CD4-positive, alpha-beta T cell treated with Interleukin-4 for 4 hours (primary cell): Measurements from ENCODE around the gene OCRL.

ENCODE experiments used
- DNase-seq: peaks from one replicate; pipeline ENCODE4 v3.0.0-alpha.2; 2020

OCRL gene

DNA sequence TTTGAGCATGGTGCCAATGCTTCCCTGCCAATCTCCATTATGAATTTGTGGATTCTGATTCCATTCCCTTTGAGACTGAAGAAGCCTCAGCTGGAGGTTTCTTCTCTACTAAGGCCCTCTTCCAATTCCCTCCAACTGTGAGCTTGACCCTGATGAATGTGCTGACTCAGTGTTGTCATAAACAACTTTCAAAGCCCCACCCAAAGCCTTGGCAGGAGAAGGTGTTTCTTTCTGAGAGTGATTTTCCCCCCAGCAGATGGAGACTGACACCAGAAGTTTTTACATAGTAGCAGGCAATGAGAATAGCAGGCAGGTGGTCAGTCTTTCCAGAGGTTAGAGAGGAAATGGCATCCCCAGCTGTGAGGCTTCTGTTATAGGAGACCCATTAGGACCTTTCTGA lies 53.1 kb downstream of the OCRL start:
- DNase-seq: no peak

DNA sequence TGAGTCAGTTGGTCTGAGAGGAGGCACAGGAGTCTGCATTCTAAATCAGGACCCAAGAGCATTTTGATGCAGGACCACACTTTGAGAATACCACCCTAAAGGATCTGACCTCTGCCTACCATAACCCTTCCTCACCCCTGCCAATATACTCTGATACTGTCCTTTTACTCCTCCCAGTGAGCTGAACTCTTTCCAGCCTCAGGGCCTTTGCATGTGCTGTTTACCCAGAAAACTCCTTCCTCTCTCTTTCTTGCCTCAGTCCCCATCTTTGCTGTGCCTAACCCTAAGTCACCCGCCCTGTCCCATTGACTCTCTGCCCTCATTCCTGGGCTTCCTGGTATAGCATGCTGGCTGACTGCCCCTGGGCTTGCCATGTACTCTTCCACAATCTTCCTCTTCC lies 54.7 kb downstream of the OCRL start:
- no peak for DNase-seq

DNA sequence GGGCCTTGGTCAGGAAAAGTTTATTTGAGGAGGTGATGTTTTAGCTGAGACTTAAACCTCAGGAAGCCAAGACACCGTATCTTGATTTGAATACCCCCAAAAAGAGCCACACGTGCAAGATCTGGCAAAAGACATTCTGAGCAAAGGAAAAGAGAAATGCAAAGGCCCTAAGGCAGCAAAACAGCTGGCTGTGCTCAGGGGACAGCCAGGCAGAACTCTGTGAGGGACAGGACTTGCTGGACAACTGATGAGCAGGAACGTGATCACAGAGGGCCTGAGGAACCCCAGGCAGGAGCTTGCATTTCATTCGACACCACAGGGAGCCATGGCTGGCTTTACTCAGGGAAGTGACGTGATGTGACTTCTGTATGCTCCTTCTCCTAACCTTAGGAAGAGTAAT lies 56.0 kb downstream of the OCRL start:
- no peak for DNase-seq

DNA sequence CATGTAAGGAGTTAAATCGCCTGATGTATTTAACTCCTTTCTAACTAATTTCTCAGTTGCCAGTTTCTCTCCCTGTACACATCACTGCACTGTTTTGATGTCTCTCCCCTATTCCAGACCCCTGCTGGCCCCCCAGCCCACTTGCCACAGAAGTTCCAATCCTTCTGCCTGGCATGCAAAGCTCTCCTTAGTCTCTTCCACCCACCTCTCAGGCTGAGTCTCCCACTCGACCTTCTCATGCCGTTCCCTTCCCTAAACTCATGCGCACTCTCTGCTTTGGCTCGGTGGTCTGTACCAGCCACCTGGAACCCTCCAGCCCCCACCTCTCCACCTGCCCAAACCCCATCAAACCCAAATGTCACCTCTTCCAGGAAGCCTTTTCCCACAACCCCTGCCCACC lies 57.8 kb downstream of the OCRL start:
- DNase-seq: no peak

DNA sequence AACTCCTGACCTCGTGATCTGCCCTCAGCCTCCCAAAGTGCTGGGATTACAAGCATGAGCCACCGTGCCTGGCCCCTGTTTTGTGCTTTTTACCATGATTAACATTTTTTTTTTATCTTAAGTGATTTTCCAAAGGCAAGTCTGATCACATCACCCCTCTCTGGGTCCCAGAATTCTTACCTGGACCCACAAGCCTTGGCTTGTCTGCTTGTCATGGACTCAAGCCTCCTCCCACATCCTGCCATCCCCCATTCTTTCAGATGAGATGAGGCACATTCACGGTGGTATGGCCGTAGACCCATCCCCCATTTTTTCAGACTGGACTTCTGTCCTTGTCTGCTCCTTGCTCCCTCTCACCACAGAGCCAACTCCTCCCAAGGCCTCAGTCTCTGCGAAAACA lies 59.4 kb downstream of the OCRL start:
- DNase-seq: no peak

DNA sequence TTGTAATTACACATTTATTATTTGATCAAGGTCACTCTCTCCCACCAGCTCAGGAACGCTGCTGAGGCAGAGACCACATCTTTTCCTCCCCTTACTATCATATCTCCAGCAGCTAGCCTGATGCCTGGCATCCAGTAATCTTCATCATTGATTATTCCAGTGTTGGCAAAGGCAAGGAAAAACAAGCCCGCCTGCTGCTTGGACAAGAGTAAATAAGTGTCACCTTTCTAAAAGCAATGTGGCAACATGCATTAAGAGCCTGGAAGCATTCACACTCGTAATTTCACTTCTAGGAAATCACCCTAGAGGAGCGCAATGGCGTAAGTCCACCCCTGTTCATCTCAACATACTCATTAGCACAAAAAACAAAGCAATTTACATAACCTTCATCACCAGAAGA lies 59.9 kb downstream of the OCRL start:
- DNase-seq: no peak

DNA sequence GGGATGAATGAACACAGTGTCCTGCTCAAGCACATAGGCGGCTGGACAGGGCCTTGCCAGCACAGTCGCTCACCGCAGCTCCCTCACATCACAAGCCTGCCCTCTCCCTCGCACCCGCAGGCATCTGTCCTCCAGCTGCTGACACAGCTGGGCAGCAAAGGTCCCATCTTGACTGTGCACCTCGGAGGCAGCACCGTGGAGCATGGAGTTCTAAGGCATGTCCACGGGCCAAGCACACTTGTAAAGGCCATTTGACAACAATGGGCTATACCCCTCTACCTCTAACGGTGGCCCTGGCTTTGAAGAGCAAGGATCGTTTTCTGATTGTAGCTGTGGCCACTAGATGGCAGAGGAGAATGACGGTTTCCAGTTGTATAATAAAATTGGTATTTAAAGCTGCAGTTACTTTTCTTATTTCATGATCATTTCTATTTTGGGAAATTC lies 60.9 kb downstream of the OCRL start:
- peak; percentile 16 for DNase-seq

DNA sequence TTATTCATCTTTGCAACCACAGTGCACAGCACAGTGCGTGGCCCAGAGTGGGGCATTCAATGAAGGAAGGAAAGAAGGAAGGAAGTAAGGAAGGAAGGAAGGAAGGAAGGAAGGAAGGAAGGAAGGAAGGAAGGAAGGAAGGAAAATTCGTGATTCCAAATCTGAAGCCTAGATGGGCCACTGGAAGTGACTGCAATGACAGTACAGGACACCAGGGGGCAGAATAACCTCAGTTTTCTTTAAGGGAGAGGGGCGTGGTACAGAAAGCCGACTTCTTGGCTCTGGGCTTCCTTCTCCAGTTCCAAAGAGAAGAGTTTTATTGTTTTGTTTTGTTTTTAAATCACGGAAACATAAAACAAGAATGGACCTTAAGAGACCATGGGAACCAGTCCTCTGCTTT lies 66.9 kb downstream of the OCRL start:
- peak; percentile 51 for DNase-seq

DNA sequence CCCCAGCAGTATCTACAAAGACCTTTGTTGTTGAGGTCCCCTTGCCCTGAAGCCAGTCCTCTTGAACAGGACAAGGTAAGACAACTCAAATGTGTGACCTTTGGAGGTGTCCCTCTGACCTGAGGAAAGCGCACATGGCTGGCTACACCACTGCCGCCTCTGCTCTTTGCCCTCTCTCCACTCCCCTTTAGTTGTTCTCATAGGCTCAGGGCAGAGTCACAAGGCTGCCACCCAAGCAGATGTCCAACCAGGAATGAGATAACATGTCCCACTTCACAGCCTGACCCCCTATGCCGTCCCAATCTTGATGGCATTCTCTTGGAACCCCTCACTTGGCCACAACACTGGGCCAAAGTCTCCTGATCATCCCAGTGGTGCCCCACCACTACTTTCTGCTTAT lies 68.4 kb downstream of the OCRL start:
- DNase-seq: no peak

DNA sequence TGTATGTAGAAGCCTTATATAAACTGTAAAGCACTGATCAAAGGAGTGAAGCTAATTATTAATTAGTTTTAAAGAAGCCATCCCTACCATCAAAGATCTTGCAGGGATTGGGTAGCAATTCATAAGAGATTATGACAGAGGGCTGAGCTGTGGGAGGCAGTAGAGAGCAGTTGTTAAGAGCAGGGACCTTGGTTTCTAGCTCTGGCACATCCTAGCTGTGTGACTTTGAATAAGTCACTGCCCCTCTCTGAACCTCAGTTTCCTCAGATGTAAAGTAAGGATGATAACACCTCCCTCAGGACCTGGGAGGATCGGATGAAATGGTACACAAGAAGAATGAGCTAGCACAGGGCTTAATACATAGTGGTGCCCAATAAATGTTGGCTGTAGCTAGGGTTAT lies 69.3 kb downstream of the OCRL start:
- no peak for DNase-seq

DNA sequence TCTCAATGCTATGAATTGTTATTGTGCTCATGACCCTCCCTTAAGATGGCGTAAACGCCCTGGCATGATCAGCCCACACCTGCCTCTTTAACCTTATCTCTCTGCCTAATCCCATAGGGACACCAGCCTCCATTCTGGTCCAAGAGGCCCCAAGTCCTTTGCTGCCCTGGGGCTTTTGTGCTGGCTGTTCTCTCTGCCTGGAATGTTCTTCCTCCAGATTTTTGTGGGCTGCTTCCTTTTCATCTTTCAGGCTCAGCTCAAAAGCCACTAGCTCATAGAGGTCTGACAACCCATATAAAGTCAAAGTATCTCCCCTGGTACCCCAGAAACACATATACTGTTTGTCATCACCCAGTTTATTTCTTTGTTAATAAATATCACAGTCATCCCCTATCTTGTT lies 72.3 kb downstream of the OCRL start:
- DNase-seq: no peak

DNA sequence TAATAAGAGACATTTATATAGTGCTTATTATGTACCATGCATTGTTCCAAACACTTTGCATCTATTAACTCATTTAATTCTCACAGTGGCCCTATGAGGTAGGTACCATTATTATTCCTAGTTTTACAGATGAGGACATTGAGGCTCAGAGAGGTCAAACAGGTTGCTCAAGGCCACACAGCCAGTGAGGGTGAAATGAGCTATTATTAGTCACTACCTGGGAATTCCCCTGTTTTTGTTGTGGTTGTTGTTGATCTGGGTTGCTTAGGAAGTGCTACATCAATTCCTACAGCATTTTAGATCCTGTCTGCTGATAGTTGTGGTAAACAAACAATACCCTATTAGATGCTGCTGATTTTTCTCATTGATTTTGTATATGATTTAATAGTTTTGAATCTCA lies 73.5 kb downstream of the OCRL start:
- DNase-seq: peak; percentile 37

DNA sequence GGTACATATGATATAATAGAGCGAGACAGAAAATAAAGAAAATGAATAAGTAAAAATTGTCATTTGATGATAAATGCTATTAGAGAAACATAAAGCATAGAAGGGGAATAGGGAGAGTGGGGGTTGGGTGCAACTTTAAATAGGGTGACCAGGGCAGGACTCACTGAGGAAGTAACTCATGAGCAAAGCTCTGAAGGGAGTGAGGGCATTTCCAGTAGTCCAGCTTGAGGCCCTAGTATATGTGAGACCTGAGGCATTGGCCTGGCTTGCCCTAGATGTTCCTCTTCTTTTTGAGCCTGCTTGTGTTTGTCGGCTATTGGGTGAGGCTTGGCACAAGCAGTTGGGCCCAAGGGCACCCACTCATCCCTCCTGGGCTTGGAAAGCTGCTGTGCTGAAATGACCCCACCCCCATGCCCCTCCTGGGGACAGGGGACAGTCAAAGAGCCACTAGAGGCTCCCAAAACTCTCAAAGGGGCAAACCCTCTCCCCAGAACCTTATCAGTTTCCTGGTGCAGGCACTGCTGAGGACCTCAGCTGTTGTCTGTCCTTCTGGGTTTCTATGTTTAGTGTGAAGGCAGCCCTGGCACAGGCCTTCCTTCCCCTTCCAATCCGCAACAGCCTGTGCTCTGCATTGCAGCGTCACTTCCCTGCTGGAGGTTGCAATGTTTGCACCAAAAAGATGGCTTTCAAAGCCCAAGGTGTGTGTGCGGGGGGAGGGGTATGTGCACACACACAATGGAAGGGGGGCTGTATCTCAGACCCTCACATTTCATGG lies 74.6 kb downstream of the OCRL start:
- no peak for DNase-seq

DNA sequence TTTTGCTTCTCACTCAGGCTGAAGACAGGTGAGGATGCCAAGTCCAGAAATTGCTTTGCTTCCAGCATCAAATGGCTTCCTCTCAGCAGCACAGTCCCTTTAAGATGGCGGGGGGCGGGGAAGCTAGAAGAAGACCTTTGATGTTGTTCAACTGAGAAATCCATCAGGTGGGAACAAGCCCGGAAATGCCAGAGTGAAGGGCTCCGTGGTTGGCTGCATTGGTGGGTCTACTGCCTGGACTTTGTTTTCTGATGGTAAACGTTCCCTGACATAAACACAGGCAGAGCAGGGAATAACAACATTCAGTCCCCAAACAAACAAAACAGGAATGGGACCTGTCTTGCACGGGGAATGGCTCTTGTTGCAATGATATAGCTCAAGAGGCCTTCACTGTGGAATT lies 77.4 kb downstream of the OCRL start:
- DNase-seq: no peak

DNA sequence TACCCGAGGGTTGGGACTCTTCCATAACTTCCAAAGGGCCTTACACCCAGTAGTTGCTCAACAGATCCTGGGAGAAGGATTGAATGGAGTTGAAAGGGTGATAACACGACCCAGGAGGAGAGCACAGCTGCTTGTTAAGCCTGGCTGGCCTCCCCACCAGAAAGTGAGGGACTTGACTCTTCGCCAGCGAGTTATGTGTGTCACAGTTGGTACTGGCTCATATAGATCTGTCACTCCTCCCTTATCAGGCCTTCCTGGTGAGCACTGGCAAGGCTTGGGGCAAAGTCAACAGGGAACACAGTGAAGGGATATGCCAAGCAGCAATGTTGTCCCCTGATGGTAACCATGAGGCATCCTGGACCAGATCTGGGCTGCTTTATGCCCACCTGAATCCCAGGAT lies 78.9 kb downstream of the OCRL start:
- DNase-seq: no peak

DNA sequence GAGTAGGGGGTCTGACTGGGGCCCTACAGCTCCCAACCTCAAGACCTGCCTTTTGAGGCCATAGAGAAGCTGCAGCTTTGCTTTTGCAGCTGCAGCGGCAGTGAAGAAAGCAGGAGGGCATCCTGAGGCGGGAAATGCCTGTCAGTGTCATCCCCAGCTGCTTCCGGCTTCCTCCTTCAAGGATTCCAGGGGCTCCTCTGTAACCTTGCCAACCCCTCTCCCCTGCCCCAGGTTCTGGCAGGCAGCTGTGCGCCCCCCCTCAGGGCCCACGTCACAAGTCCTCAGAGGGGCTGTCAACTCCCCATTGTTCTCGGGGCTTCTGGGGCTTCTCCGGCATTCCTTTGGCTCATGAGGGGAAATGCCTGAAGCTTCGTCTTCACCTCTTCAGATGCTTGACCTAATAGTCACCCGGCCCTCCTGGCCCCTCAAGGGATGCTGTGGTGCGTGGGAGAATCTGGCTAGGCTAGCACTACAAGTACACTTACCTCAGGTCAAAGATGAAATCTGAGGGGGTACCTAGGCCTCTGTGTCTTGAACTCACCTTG lies 82.8 kb downstream of the OCRL start:
- DNase-seq: no peak

DNA sequence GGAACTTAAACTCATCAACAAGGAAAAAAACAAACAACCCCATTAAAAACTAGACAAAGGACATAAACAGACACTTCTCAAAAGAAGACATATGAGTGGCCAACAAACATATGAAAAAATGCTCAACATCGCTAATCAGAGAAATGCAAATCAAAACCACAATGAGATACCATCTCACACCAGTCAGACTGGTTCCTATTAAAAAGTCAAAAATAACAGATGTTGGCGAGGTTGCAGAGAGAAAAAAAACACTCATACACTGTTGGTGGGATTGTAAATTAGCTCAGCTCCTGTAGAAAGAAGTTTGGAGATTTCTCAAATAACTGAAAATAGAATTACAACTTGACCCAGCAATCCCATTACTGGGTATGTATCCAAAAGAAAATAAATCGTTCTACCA lies 86.0 kb downstream of the OCRL start:
- DNase-seq: no peak

DNA sequence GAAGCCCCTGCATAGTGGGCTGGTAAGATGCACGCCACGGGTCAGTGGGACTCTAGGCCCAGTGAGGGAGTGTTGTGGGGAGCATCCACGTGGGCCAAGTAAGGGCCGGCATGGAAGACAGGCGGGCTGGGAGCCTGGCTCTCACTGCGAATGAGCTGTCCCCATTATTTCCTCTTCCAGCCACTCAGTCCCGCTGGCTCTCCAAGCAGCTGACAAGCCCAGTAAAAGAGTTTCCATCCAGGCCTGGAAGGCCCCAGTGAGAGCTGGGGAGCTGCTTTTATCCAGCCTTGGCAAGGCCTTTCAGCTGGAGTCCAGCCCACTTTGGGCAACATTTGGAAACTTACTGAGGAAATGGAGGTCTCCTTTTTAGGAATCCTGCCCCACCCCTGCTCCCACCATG lies 89.8 kb downstream of the OCRL start:
- no peak for DNase-seq

DNA sequence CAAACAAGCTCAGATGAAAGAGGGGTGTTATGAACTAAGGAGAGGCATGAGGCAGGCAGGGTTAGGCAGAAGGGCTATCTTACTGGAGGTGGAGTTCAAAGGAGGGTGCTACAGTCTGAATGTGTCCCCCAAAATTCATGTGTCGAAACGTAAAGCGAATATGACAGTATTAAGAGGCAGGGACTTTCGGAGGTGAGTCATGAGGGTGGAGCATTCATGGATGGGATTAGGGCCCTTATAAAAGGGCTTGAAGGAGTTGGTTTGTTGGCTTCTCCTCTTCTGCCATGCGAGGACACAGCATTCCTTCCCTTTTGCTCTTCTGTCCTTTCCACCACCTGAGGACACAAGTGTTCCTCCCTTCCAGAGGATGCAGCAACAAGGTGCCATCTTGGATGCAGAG lies 91.8 kb downstream of the OCRL start:
- DNase-seq: no peak

DNA sequence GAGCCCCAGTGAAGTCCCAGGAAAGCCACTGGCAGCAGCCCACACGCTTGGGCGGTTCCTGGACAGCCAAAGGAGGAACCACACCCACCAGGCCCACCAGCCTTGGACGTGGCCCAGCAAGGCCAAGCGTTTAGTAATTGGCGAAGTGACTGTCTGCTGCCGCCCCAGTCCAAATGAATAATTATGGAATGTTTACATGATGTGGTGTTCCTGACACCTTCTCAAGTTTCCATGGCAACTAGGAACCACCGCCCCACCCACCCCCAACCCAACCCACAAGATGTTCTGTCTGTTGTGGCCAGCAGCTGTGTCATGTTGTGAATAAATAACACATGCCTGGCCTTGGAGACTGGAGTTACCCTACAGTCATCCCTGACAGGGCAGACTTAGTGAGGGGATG lies 92.4 kb downstream of the OCRL start:
- DNase-seq: peak; percentile 5

DNA sequence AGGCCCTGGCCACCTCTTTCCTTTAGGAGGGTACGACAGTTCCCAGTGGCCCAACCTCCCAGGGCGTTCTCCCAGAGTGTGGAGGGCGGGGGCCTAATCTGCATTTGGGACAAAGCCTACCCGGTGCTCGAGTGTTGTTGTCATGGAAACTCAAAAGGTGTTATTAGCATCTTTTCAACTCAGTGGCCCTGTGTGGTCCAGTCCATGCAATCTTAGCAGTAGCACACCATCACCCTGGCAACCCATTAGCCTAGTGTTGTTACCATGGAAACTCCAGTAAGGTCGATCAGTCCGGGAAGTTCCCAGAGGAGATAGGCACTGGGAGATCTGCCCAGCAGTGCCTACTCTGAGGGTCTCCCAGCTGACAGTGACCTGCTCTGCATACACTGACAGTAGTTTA lies 94.5 kb downstream of the OCRL start:
- no peak for DNase-seq

DNA sequence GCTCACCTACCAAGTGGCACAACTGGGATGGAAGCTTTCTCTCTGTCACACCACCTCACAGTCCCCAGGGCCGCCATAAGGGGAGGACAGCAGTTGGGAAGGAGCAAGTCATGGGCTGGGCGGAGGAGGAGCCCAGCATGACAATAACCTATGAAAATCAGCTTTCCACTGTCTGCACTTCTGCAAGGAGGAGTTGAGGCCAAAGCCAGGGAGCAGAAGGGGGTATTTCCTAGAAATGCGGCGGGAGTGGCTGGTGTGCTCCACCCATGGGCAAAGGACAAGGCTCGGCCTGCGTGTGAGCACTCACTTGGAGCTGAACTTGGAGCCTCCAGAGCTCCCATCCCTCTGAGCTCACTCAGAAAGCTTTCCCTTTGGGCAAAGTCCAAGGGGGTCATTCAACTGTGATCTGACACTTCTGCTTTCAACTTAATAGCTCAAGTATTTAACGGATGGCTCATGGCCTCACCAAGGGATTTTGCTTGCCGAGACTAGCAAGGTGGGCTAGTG lies 96.2 kb downstream of the OCRL start:
- no peak for DNase-seq

DNA sequence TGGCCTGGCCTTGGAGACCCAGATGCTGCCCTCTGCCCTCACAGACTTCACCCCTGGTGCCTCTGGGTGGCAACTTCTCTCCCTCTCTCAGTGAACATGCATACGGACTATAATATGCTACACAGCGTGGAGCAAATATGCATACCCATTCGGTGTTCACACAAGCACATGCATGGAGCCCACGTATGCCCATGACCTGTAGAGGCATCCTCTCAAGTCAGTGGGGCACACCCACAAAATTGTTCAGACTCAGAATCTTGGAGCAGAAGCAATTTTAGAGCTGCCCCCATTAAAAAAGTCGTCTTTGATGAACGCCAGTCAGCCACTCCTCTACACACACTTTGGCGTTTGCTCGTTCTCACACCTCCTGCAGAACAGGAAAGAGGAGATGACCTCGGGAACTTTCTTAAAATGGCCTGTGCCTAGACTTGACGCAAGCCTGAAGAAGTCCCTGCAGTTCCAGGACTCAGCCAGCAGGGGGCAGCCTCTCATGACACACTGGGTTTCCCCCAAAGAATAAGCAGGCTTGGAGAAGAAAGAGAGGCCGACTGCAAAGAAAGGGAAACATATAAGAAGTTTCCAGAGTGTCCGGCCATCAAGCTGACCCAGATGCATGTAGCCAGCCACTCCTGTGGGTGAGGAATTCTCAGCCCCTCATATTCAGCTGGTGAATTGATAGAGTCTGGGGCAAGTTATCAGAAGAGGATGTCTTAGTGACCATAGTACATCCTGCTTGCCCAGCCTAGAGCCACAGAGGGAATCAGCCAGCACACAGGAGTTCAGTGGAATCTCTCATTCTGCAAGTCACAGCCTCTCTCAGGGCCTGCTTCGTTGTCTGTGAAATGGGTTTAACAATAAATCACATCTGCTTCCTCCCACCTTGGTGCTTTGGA lies 97.4 kb downstream of the OCRL start:
- peak; percentile 61 for DNase-seq

DNA sequence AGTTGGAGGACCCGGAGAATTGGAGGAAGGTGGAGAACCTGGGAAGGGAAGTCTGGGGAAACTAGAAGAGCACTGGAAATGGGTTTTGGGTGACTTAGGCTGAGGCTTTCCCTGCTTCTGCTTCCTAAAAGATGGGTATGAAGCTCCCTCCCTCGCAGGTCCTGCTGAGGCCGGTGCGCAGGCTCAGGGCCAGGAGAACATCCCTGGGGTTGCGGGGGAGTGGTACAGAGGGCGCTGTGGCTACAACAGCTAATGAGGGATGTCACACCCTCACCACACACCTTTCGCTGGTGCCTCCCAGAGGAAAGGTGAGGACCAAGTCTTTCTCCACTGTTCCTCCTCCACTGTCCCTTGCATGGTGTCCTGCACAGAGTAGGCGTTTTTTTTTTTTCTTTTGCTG lies 98.9 kb downstream of the OCRL start:
- DNase-seq: no peak
